Ovary (tissue), 9 donors: ENCODE results near the gene TLX2. TPM values are rescaled to one million over a fixed set of nuclear protein-coding genes. Genes with fewer than 3 reads are reported as not detected.

Source experiments
- DNase-seq, 5 donors: peaks; one replicate each; pipeline ENCODE4 v3.0.0-alpha.2; 2019 to 2020
- H3K27ac ChIP-seq, 2 donors: fragments of 200-600 bp; one replicate each; pipeline versions ENCODE4 v1.5.1 to v1.8.0; 2019 to 2022
- H3K27me3 ChIP-seq: fragments of 200-600 bp; one replicate; pipeline ENCODE4 v1.8.0; 2022
- H3K36me3 ChIP-seq: fragments of 200-600 bp; sonication (generic); one replicate; pipeline ENCODE4 v1.5.1; 2019
- H3K4me1 ChIP-seq: one replicate; pipeline ENCODE4 v1.8.1; 2013; ENCODE audit warnings: mild to moderate bottlenecking, moderate library complexity; ENCODE audit not compliant: insufficient read depth
- H3K4me3 ChIP-seq: fragments of 200-600 bp; sonication (generic); one replicate; pipeline ENCODE4 v1.5.1; 2017
- H3K9me3 ChIP-seq, 2 donors: fragments of 200-600 bp in 1 of 2; sonication (generic) in 1 of 2; one replicate each; pipeline versions ENCODE4 v1.5.1 to v1.8.1; 2013 to 2019; ENCODE audit warnings: mild to moderate bottlenecking in 1 of 2, moderate library complexity in 1 of 2
- CTCF ChIP-seq, 3 donors: fragments of 450-650 bp in 2 of 3; fragments of 200-600 bp in 1 of 3; IDR thresholded peaks; one replicate each; pipeline versions ENCODE4 v1.5.1 to v1.8.0; 2016 to 2022; ENCODE audit warnings: antibody characterized with exemption in 3 of 3, mild to moderate bottlenecking in 1 of 3
- EP300 ChIP-seq: sonication (generic); formaldehyde crosslinking; IDR thresholded peaks from one replicate; pipeline ENCODE4 v1.6.1; 2017; ENCODE audit warnings: antibody characterized with exemption
- POLR2A ChIP-seq: fragments of 450-650 bp; IDR thresholded peaks from one replicate; pipeline ENCODE4 v1.6.1; 2017; ENCODE audit warnings: antibody characterized with exemption, mild to moderate bottlenecking, moderate library complexity
- WGBS, 3 donors: extraction: QIAGEN DNeasy Blood & Tissue Kit in 1 of 3; methylation state at CpG; one replicate each; pipeline versions ENCODE4 v1.1.5 to v1.1.7; 2013 to 2017; 5-methylcytosine and 5-hydroxymethylcytosine counted together
- intact Hi-C, 4 donors: fragments of 100-400 bp; cut with DNase I; formaldehyde crosslinking; loops; one replicate each; pipeline versions ENCODE4 v1.11.0 to v1.15.1; 2022 to 2023
- polyA plus RNA-seq, 2 donors: library from polyadenylated mRNA; stranded (reverse); fragments of 200-250 nt in 1 of 2; fragments of 350-450 nt in 1 of 2; fragmentation: Illumina TruSeq in 1 of 2; extraction: RNeasy Lipid Tissue Mini Kit (QIAGEN cat#74804) in 1 of 2; gene quantifications; one replicate each; pipeline ENCODE4 v1.2.3, GENCODE V29; 2013 to 2014
- total RNA-seq, 7 donors: library from RNA; depleted of rRNA in 2 of 7; stranded (reverse); fragments of >200 nt in 2 of 7; fragmentation: NEBNext Ultra II Directional in 3 of 7; extraction: Animal tissue kit (Norgen Biotek cat#: 25700) in 3 of 7; gene quantifications; one replicate each; pipeline versions ENCODE4 v1.1.0 to v1.2.4, GENCODE V29; 2016 to 2023
- donor health status: DM: no; HTN: no; CAD: no; lungs with moderate emphysema.
- donor health status: DM: no; HTN: no; CAD: no.
- donor health status: Bipolar disorder and iron deficiency.
- donor health status: DM: yes; HTN: yes; CAD: no.
- donor health status: DM: no; HTN: no; CAD: no.
- donor health status: DM: yes; HTN: yes; CAD: no.

The TLX2 gene
- total and polyA plus RNA-seq, 9 donors, result not detected

DNA sequence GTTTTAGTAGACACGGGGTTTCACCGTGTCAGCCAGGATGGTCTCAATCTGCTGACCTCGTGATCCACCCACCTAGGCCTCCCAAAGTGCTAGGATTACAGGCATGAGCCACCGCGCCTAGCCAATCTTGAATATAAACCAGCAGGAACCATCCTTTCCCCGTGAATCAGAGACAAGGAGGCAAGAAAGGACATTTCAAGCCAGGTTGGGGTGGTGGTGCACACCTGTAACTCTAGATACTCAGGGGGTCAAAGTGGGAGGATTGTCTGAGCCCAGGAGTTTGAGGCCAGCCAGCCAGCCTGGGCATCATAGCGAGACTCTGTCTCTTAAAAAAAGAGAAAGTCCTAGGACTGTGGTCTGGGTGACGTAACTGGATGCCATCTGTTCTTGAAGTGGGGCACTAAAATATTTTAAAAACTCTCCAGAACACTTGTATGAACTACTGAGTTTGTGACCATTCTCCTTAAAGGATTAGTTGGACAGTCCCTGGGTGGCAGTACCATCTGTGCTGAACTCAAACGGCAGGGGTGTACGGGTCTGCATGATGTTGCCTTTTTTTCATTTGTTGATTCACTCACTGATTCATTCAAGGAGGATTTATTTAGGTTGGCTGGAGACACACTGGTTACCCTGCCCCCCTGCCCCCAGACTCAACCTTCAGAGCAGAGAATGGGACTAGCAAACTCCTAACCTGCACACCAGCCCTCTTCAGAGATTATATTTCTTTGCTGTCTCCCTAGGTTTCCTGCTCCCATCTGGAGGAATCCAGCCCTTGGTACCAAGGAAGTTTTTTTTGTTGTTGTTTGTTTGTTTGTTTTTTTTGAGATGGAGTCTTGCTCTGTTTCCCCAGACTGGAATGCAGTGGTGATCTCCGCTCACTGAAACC is 2.9 kb upstream of the TLX2 start:
- 32 to 42% (median 36%) methylated on average over 11 of the region's 11 CpGs for WGBS, 3 donors
- TF ChIP-seq CTCF (IDR thresholded peaks at IDR 0.05) (no peak), EP300 (no peak), POLR2A (no peak)
- intact Hi-C loops, result no loop called here

GRCh38 chr2:74512744-74513604 is 1.3 kb upstream of the TLX2 start:
- Histone ChIP-seq H3K27me3 (peaks cover 18% of the 10 kb centered on the region), H3K4me1 (peaks cover 4% of the 10 kb centered on the region), H3K36me3 (no peaks in the 10 kb centered on the region), H3K9me3 (no peaks in the 10 kb centered on the region), H3K27ac (no peak overlapping the region), H3K4me3 (no peak overlapping the region)
- intact Hi-C loops, result no loop called here
- TF ChIP-seq POLR2A, result no peak
- no peak for TF ChIP-seq EP300
- no peak for TF ChIP-seq CTCF (IDR thresholded peaks at IDR 0.05)
- WGBS, 3 donors, result 2 to 6% (median 5%) methylated on average over 27 to 36 of the region's 36 CpGs
- peak in 2 of 5 donors; percentile 13 to 25 for DNase-seq

More for the DNA sequence above, 2.9 kb upstream of the TLX2 start:
- Histone ChIP-seq H3K4me1 (peaks cover 8% of the 10 kb centered on the region), H3K36me3 (no peaks in the 10 kb centered on the region), H3K27me3 (peaks cover 12% of the 10 kb centered on the region), H3K4me3 (no peak overlapping the region), H3K27ac (no peak overlapping the region), H3K9me3 (no peaks in the 10 kb centered on the region)
- DNase-seq, result peak in 1 of 5 donors; percentile 14

DNA sequence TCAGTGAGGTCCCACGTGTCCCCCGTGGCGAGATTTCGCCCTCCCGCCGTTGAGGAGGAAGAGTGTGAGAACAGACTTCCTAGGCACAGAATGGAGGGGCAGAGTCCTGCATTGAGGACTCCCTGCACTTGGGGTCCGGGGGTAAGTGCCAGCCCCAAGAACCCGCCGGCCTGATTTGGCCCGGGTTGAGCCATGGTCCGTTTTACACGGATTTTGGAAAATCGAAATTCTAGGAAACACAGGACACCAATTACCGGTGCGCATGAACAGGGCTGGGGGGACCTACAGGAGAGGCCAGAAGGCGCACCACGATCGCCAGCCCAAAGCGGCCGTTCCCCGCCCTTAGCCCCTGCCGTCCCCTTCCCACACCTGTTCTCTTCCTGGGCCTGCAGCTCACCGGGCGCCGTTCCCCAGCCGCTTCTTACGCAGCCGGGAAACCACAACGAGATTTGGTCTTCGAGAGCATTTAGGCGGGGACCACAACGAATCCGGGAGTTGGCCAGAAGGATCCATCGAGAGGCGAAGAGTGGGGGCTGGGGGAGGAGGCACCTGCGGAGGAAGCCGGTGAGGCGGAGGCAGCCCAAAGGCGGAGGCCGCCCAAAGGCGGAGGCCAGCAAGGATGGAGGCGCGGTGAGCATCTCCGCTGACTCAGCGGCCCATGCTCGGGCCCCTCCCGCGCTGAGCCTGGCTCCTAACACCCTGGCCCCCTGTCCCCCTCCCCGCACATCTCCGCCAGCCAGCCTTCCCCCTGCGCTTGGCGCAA is 464 bp upstream of the TLX2 start:
- H3K27me3 ChIP-seq, result peaks cover 18% of the 10 kb centered on the region
- H3K4me3 ChIP-seq, result no peak overlapping the region
- 4 to 9% (median 6%) methylated on average over 48 to 52 of the region's 52 CpGs for WGBS, 3 donors
- H3K27ac ChIP-seq, result no peak overlapping the region
- H3K4me1 ChIP-seq, result peaks cover 3% of the 10 kb centered on the region
- no peaks in the 10 kb centered on the region for H3K9me3 ChIP-seq
- no peak for TF ChIP-seq EP300
- no peak for TF ChIP-seq CTCF (IDR thresholded peaks at IDR 0.05)
- no peak for TF ChIP-seq POLR2A
- intact Hi-C loops, result no loop called here
- DNase-seq, result peak in 2 of 5 donors; percentile 21 to 31
- no peaks in the 10 kb centered on the region for H3K36me3 ChIP-seq
